BJ (cell line): Measurements from ENCODE around the gene TRABD. TPM values are rescaled to one million over a fixed set of nuclear protein-coding genes. Genes with fewer than 3 reads are reported as not detected.
"Not testable (repeated sequence)": the region's sequence is repeated elsewhere in the genome, so short reads cannot be mapped to it uniquely, and the experiment has no call there.

ENCODE experiments used
- CTCF ChIA-PET: fragments of 350-600 bp; formaldehyde crosslinking; extraction: SDS; loops from one replicate; lab custom pipeline; 2021; ENCODE audit warnings: antibody characterized with exemption, inconsistent platforms; lab: Yijun Ruan, JAX
- POLR2A ChIA-PET: fragments of 300-600 bp; sonication (Branson Sonifier 250); formaldehyde crosslinking; extraction: SDS; loops from one replicate; lab custom pipeline; 2021; ENCODE audit warnings: antibody characterized with exemption; lab: Charles Lee
- DNase-seq: peaks from one replicate; pipeline ENCODE4 v3.0.0-alpha.2; 2011; ENCODE audit warnings: low read depth
- H3K27me3 ChIP-seq: 2 replicates; pipeline ENCODE4 v1.6.0; 2011; ENCODE audit warnings: low read length; ENCODE audit not compliant: control insufficient read depth, insufficient read depth
- H3K36me3 ChIP-seq: 2 replicates; pipeline ENCODE4 v1.5.1; 2011; ENCODE audit warnings: low read length; ENCODE audit not compliant: control insufficient read depth, insufficient read depth
- H3K4me3 ChIP-seq: 2 replicates; pipeline ENCODE4 v1.5.1; 2011; ENCODE audit warnings: low read depth, mild to moderate bottlenecking, control low read depth, low read length
- polyA plus RNA-seq: library from polyadenylated mRNA; depleted of rRNA; stranded (reverse); fragments of >200 nt; gene quantifications from 2 replicates; pipeline ENCODE4 v1.2.3, GENCODE V29; 2011
- TF ChIP-seq, protein P1 (sequence below): IDR thresholded peaks from 2 replicates; pipeline ENCODE4 v1.5.1; 2011; ENCODE audit warnings: low read depth, mild to moderate bottlenecking, control low read depth, inconsistent platforms, low read length, moderate library complexity; ENCODE audit not compliant: insufficient read depth

TRABD gene
- polyA plus RNA-seq, 1 experiment, result 31.5 TPM

DNA sequence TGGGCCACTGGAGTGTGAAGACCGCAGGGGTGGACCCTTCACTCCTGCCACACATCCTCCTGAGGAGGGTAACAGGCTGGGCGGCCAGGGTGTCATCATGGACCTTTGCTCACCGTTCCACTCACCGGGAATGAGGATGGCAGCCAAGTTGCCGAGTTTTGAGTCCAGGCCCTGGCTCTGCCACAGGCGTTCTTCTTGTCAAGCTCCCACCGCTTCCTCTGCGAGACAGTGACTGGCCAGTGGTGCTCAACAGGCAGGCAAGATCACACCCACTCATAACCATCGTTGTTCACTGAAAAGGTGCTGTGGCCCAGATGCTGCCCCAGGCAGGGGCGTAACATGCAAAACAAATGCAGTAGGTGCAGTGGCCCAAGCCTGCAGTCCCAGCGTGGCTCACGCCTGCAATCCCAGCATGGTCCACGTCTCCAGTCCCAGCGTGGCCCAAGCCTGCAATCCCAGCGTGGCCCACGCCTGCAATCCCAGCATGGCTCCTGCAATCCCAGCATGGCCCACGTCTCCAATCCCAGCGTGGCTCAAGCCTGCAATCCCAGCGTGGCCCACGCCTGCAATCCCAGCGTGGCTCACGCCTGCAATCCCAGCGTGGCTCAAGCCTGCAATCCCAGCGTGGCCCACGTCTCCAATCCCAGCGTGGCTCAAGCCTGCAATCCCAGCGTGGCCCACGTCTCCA, 20.1 kb upstream of the TRABD start:
- TF ChIP-seq, protein P1, sequence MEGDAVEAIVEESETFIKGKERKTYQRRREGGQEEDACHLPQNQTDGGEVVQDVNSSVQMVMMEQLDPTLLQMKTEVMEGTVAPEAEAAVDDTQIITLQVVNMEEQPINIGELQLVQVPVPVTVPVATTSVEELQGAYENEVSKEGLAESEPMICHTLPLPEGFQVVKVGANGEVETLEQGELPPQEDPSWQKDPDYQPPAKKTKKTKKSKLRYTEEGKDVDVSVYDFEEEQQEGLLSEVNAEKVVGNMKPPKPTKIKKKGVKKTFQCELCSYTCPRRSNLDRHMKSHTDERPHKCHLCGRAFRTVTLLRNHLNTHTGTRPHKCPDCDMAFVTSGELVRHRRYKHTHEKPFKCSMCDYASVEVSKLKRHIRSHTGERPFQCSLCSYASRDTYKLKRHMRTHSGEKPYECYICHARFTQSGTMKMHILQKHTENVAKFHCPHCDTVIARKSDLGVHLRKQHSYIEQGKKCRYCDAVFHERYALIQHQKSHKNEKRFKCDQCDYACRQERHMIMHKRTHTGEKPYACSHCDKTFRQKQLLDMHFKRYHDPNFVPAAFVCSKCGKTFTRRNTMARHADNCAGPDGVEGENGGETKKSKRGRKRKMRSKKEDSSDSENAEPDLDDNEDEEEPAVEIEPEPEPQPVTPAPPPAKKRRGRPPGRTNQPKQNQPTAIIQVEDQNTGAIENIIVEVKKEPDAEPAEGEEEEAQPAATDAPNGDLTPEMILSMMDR, result no peak
- POLR2A ChIA-PET, result no interaction called here
- H3K27me3 ChIP-seq, result no peaks in the 10 kb centered on the region
- CTCF ChIA-PET, result no interaction called here
- H3K4me3 ChIP-seq, result no peak overlapping the region
- no peak for DNase-seq
- peaks cover 1% of the 10 kb centered on the region; the same call in 1 of the 2 replicates for H3K36me3 ChIP-seq

DNA sequence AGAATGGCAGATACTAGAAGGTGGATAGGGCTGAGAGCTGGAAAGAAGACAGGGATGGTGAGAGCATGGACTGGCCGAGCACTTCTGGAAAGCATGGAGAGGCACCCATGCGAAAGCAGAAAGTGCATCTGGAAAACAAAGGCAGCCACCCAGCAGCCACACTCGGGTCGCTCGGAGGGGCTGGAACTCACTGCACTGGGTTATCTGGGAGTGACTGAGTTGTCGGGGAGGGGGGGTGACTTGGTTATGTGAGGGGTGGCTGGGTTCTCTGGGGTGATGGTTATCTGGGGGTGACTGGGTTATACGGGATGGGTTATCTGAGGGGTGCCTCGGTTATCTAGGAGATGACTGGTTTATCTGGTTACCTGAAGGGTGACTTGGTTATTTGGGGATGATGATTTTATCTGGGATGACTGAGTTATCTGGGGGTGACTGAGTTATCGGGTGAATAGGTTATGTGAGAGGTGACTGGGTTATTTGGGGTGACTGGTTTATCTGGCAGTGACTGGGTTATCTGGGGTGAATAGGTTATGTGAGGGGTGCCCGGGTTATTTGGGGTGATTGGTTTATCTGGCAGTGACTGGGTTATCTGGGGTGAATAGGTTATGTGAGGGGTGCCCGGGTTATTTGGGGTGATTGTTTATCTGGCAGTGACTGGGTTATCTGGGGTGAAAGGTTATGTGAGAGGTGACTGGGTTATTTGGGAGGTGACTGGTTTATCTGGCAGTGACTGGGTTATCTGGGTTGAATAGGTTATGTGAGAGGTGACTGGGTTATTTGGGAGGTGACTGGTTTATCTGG, 17.8 kb upstream of the TRABD start:
- DNase-seq, result no peak
- H3K36me3 ChIP-seq, result peaks cover 1% of the 10 kb centered on the region; the same call in 1 of the 2 replicates
- ChIA-PET CTCF (no interaction called here), POLR2A (no interaction called here)
- no peak overlapping the region for H3K4me3 ChIP-seq
- TF ChIP-seq, protein P1, result no peak
- H3K27me3 ChIP-seq, result no peaks in the 10 kb centered on the region

DNA sequence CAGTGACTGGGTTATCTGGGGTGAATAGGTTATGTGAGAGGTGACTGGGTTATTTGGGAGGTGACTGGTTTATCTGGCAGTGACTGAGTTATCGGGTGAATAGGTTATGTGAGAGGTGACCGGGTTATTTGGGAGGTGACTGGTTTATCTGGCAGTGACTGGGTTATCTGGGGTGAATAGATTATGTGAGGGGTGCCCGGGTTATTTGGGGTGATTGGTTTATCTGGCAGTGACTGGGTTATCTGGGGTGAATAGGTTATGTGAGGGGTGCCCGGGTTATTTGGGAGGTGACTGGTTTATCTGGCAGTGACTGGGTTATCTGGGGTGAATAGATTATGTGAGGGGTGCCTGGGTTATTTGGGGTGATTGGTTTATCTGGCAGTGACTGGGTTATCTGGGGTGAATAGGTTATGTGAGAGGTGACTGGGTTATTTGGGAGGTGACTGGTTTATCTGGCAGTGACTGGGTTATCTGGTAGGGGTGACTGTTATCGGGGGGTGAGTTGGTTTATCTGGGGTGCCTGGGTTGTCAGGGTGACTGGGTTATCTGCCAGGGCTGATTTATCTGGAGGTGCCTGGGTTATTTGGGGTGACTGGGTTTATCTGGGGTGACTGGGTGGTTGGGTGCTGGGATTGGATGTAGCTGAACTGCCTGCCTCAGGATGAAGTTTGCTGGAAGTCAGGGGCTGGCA, 17.1 kb upstream of the TRABD start:
- H3K4me3 ChIP-seq, DNase-seq, H3K36me3 ChIP-seq, CTCF ChIA-PET, H3K27me3 ChIP-seq, POLR2A ChIA-PET: not testable (repeated sequence)

DNA sequence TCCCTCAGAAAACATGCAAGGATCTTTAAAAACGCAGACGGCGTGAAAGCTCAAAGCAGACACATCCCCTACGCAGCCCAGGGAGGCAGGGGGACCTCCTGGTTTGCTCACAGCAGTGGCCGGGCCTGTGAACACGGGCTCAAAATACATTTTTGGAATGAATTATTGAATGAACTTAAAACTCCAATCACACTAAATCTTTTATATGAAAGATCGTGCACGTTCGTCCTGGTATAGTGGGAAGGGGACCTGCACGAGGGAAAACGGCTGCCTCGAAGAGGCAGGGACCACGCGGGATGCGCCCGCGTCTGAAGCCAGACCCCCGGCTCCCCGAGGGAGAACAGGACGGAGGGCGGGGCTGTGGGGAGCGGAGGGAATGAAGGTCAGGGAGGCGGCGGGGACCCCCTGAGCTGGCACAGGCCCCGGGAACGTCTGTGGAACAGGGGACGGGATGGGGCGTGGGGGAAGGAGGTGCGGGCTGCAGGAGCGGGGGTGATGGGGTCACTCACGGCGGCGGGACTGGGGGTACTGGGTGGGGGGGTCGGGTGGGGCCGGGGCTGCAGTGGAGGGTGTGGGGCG, 16.4 kb upstream of the TRABD start:
- CTCF ChIA-PET, result no interaction called here
- POLR2A ChIA-PET, result no interaction called here

DNA sequence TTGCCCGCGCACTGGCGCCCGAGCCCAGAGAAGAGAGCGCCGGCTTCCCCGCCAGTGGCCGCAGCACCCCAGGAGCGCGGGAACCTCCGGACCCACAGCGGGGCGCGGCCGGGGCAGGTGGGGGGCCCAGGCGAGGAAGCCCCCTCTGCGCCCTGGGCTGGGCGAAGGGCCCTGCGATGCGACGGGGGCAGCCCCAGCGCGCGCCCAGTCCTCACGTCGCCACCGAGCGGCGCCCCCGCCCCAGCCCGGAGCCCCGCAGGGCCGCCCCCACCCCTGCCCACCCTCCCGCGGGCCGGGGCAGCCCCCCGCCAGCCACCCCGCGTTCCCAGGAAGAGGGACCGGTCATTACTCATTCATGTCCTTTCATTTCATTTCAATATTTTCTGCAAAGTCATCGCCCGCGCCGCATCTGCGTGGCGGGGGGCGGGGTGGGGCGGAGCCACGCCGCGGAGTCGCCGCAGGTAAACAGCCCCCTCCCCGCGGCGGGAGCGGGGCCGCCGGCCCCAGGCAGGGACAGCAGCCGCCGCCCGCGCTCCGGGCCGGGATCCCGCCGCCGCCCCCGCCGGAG, 15.9 kb upstream of the TRABD start:
- Histone ChIP-seq H3K27me3 (no peaks in the 10 kb centered on the region), H3K4me3 (peak overlapping the region; percentile 46), H3K36me3 (peaks cover 1% of the 10 kb centered on the region; the same call in 1 of the 2 replicates)
- DNase-seq, result no peak
- ChIA-PET CTCF (no interaction called here), POLR2A (no interaction called here)
- TF ChIP-seq, protein P1, result no peak

More for the DNA sequence above, 16.4 kb upstream of the TRABD start:
- TF ChIP-seq, protein P1, result no peak
- Histone ChIP-seq H3K36me3 (peaks cover 1% of the 10 kb centered on the region; the same call in 1 of the 2 replicates), H3K27me3 (no peaks in the 10 kb centered on the region), H3K4me3 (no peak overlapping the region; the same call in 1 of the 2 replicates)
- no peak for DNase-seq
